Endothelial cell (in vitro differentiated cells): ENCODE results near the gene TMEM187. TPM values are rescaled to one million over a fixed set of nuclear protein-coding genes. Genes with fewer than 3 reads are reported as not detected.

Experiments
- DNase-seq: peaks from one replicate; pipeline ENCODE4 v3.0.0; 2021; ENCODE audit warnings: low spot score
- H3K27ac Mint-ChIP-seq: one replicate; pipeline ENCODE4 v1.8.0; 2021; ENCODE audit warnings: mixed read lengths, inconsistent platforms; ENCODE audit not compliant: unreplicated experiment
- H3K27me3 Mint-ChIP-seq: one replicate; pipeline ENCODE4 v1.8.0; 2021; ENCODE audit warnings: mild to moderate bottlenecking, moderate library complexity, mixed read lengths, inconsistent platforms; ENCODE audit not compliant: unreplicated experiment
- H3K36me3 Mint-ChIP-seq: one replicate; pipeline ENCODE4 v1.8.0; 2021; ENCODE audit warnings: mild to moderate bottlenecking, low read depth, mixed read lengths, inconsistent platforms; ENCODE audit not compliant: unreplicated experiment
- H3K4me1 Mint-ChIP-seq: one replicate; pipeline ENCODE4 v1.8.0; 2021; ENCODE audit warnings: mild to moderate bottlenecking, mixed read lengths, inconsistent platforms; ENCODE audit not compliant: unreplicated experiment
- H3K4me3 Mint-ChIP-seq: one replicate; pipeline ENCODE4 v1.8.0; 2021; ENCODE audit warnings: mild to moderate bottlenecking, mixed read lengths, inconsistent platforms; ENCODE audit not compliant: unreplicated experiment
- H3K9me3 Mint-ChIP-seq: one replicate; pipeline ENCODE4 v1.8.0; 2021; ENCODE audit warnings: mixed read lengths, inconsistent platforms; ENCODE audit not compliant: unreplicated experiment
- CTCF ChIP-seq: fragments of 200-600 bp; sonication (generic); IDR thresholded peaks from one replicate; pipeline ENCODE4 v1.5.0; 2021; ENCODE audit warnings: antibody characterized with exemption; ENCODE audit not compliant: unreplicated experiment
- total RNA-seq: library from RNA; stranded (reverse); fragmentation: NEBNext Ultra II Directional; extraction: Animal tissue kit (Norgen Biotek cat#: 25700); gene quantifications from one replicate; pipeline ENCODE4 v1.2.1, GENCODE V29; 2021; ENCODE audit not compliant: unreplicated experiment

Gene TMEM187
- total RNA-seq, 1 donor from 2014 or later: 12.0 TPM

- no peak overlapping the region for H3K4me3 Mint-ChIP-seq
- no peak for DNase-seq
- H3K9me3 Mint-ChIP-seq: no peaks in the 10 kb centered on the region
- no peak for TF ChIP-seq CTCF
- H3K36me3 Mint-ChIP-seq: peaks cover 7% of the 10 kb centered on the region
- H3K4me1 Mint-ChIP-seq: peaks cover 4% of the 10 kb centered on the region
- H3K27me3 Mint-ChIP-seq: peaks cover 1% of the 10 kb centered on the region
- no peak overlapping the region for H3K27ac Mint-ChIP-seq
Measured at GRCh38 chrX:154012336-154012991, 39.9 kb downstream of the TMEM187 start.

- Mint-ChIP-seq H3K9me3 (no peaks in the 10 kb centered on the region), H3K4me1 (peaks cover 4% of the 10 kb centered on the region), H3K27ac (no peak overlapping the region), H3K27me3 (peaks cover 1% of the 10 kb centered on the region), H3K4me3 (no peak overlapping the region), H3K36me3 (peaks cover 4% of the 10 kb centered on the region)
- no peak for DNase-seq
- no peak for TF ChIP-seq CTCF
Measured at GRCh38 chrX:154013001-154013421, 40.5 kb downstream of the TMEM187 start.

GRCh38 chrX:154013614-154014360 lies 41.2 kb downstream of the TMEM187 start:
- Mint-ChIP-seq H3K4me1 (peaks cover 4% of the 10 kb centered on the region), H3K36me3 (peaks cover 4% of the 10 kb centered on the region), H3K4me3 (no peak overlapping the region), H3K27me3 (peaks cover 1% of the 10 kb centered on the region), H3K27ac (no peak overlapping the region), H3K9me3 (no peaks in the 10 kb centered on the region)
- peak; percentile 82 for TF ChIP-seq CTCF
- DNase-seq: peak; percentile 43

- peaks cover 4% of the 10 kb centered on the region for H3K36me3 Mint-ChIP-seq
- no peak for TF ChIP-seq CTCF
- H3K9me3 Mint-ChIP-seq: no peaks in the 10 kb centered on the region
- peaks cover 1% of the 10 kb centered on the region for H3K27me3 Mint-ChIP-seq
- no peak for DNase-seq
- no peak overlapping the region for H3K27ac Mint-ChIP-seq
- peaks cover 4% of the 10 kb centered on the region for H3K4me1 Mint-ChIP-seq
- H3K4me3 Mint-ChIP-seq: no peak overlapping the region
Measured at GRCh38 chrX:154014429-154015380, 42.2 kb downstream of the TMEM187 start.
